K562 (cell line): ENCODE measurements around the gene PNPLA7. TPM values are rescaled to one million over a fixed set of nuclear protein-coding genes. Genes with fewer than 3 reads are reported as not detected.
A peak's percentile ranks its signal among the peaks of the same experiment; 100 is the strongest.

Experiments
- ATAC-seq: fragments of 200-7000 bp; cut with Tn5 transposase; 3 replicates; pipeline ENCODE4 v1.9.1; 2020; ENCODE audit warnings: moderate library complexity
- BruUV-seq: library from RNA; stranded (reverse); fragments of 400-500 nt; replicated peaks from 2 replicates; lab custom pipeline; 2021; lab: Mats Ljungman, UMichigan
- CTCF ChIA-PET: fragments of 300-600 bp; formaldehyde crosslinking; extraction: SDS; loops from one replicate; lab custom pipeline; 2021; ENCODE audit warnings: low intra/inter-chr PET ratio; lab: Yijun Ruan, JAX
- POLR2A ChIA-PET: fragments of 300-600, 350-650 bp; sonication (Branson Sonifier 250); formaldehyde crosslinking; extraction: SDS; loops from one replicate; lab custom pipeline; 2021; ENCODE audit warnings: antibody characterized with exemption, inconsistent platforms; lab: Yijun Ruan, JAX
- DNase-seq, 4 experiments: peaks; one replicate each; pipeline versions ENCODE4 v3.0.0 to v3.0.0-alpha.2; 2011 to 2018; ENCODE audit warnings: low spot score in 3 of 4, mixed read lengths in 3 of 4; ENCODE audit errors: extremely low read depth in 1 of 4
- FAIRE-seq: peaks from 2 replicates; lab custom pipeline; 2011; peaks lifted over from hg19 to GRCh38; lab: Jason Lieb, UNC
- H2AFZ ChIP-seq: 2 replicates; pipeline ENCODE4 v1.6.0; 2011; ENCODE audit warnings: low read depth, low read length, control low read depth, inconsistent platforms
- H3K27ac ChIP-seq: fragments of 200-600 bp; 3 replicates; pipeline ENCODE4 v1.8.0; 2011; ENCODE audit warnings: low read depth, mild to moderate bottlenecking, control low read depth, inconsistent platforms, low read length, moderate library complexity, mixed read lengths; ENCODE audit errors: extremely low read depth
- H3K27me3 ChIP-seq, 2 experiments: fragments of 300-600 bp in 1 of 2; 2 replicates in 1 of 2; 3 replicates in 1 of 2; pipeline versions ENCODE4 v1.6.0 to v1.8.0; 2011; ENCODE audit warnings: inconsistent platforms in 2 of 2, low read length in 2 of 2, mild to moderate bottlenecking in 1 of 2, mixed read lengths in 1 of 2, moderate library complexity in 1 of 2; ENCODE audit not compliant: control insufficient read depth in 2 of 2, insufficient read depth in 2 of 2
- H3K36me3 ChIP-seq: fragments of 300-600 bp; 3 replicates; pipeline ENCODE4 v1.8.0; 2011; ENCODE audit warnings: mild to moderate bottlenecking, low read length, inconsistent platforms; ENCODE audit not compliant: control insufficient read depth, insufficient read depth
- H3K4me1 ChIP-seq, 2 experiments: fragments of 200-600 bp in 1 of 2; replicated peaks in 1 of 2; 2 replicates in 1 of 2; 3 replicates in 1 of 2; pipeline versions ENCODE4 v1.5.1 to v1.8.0; 2011; ENCODE audit warnings: inconsistent platforms in 2 of 2, low read length in 2 of 2, mild to moderate bottlenecking in 1 of 2, mixed read lengths in 1 of 2, moderate library complexity in 1 of 2; ENCODE audit not compliant: control insufficient read depth in 2 of 2, insufficient read depth in 2 of 2
- H3K4me2 ChIP-seq: 2 replicates; pipeline ENCODE4 v1.6.1; 2011; ENCODE audit warnings: low read length, control low read depth, inconsistent platforms, mixed read lengths; ENCODE audit not compliant: insufficient read depth
- H3K4me3 ChIP-seq: fragments of 200-600 bp; sonication (generic), shearing (Covaris generic); 2 replicates; pipeline ENCODE4 v1.5.1; 2016; ENCODE audit warnings: control low read depth, inconsistent platforms
- H3K79me2 ChIP-seq: fragments of 200-600 bp; 3 replicates; pipeline ENCODE4 v1.8.0; 2011; ENCODE audit warnings: low read length, inconsistent platforms; ENCODE audit not compliant: control insufficient read depth, insufficient read depth
- H3K9ac ChIP-seq, 2 experiments: 2 replicates each; pipeline versions ENCODE4 v1.6.0 to v1.6.1; 2011; ENCODE audit warnings: low read depth in 2 of 2, low read length in 2 of 2, control low read depth in 1 of 2, inconsistent platforms in 1 of 2, mild to moderate bottlenecking in 1 of 2, mixed read lengths in 1 of 2; ENCODE audit not compliant: insufficient read depth in 1 of 2
- H3K9me1 ChIP-seq: one replicate; pipeline ENCODE4 v1.6.0; 2011; ENCODE audit warnings: inconsistent platforms, mild to moderate bottlenecking, low read length, moderate library complexity; ENCODE audit not compliant: control insufficient read depth, insufficient read depth
- H3K9me3 ChIP-seq: replicated peaks from 2 replicates; pipeline ENCODE4 v1.5.1; 2011; ENCODE audit warnings: low read depth, low read length, inconsistent platforms; ENCODE audit not compliant: control insufficient read depth, insufficient read depth
- H4K20me1 ChIP-seq: replicated peaks from 2 replicates; pipeline ENCODE4 v1.6.1; 2011; ENCODE audit warnings: low read length, inconsistent platforms, mixed read lengths; ENCODE audit not compliant: control insufficient read depth, insufficient read depth
- POU5F1 ChIP-seq: fragments of 150-350 bp; IDR thresholded peaks from 2 replicates; pipeline ENCODE4 v1.6.1; 2014; ENCODE audit warnings: borderline replicate concordance, low read length, low read depth, mild to moderate bottlenecking; ENCODE audit not compliant: partially characterized antibody
- XRCC4 ChIP-seq: IDR thresholded peaks from one replicate; pipeline ENCODE4 v1.6.1; 2011; ENCODE audit not compliant: insufficient read depth, insufficient read length; ENCODE audit errors: extremely low read depth
- ZNF3 ChIP-seq: fragments of 250-450 bp; sonication (Bioruptor Pico); IDR thresholded peaks from 2 replicates; pipeline ENCODE4 v1.5.0; 2021; ENCODE audit warnings: mild to moderate bottlenecking, moderate library complexity
- WGBS: fragments of 100-300 bp; shearing (Covaris generic); methylation state at CpG from one replicate; pipeline ENCODE4 v1.1.6; 2016; ENCODE audit warnings: low coverage, mixed read lengths; ENCODE audit not compliant: insufficient coverage; ENCODE audit errors: missing lambda C conversion rate; 5-methylcytosine and 5-hydroxymethylcytosine counted together
- in situ Hi-C: fragments of 300-500 bp; cut with MboI; formaldehyde crosslinking; loops from 4 replicates; pipeline ENCODE4 v1.15.0; 2018; ENCODE audit warnings: inconsistent platforms, mixed read lengths
- intact Hi-C: fragments of 100-400 bp; cut with micrococcal nuclease; formaldehyde crosslinking; loops from 2 replicates; pipeline ENCODE4 v1.14.2; 2022
- polyA plus RNA-seq, 8 experiments: library from polyadenylated mRNA; depleted of rRNA in 4 of 8; stranded (reverse) in 5 of 8; unstranded in 3 of 8; fragments of >200 nt; fragmentation: Nextera tagmentation in 2 of 8; fragmentation: Illumina TruSeq in 1 of 8; extraction: Ambion mirVana in 2 of 8; extraction: Trizol in 1 of 8; gene quantifications; 2 replicates each; pipeline versions ENCODE4 v1.2.1 to v1.2.3, GENCODE V29; 2011 to 2014; ENCODE audit warnings: inconsistent platforms in 1 of 8, missing spikeins in 1 of 8
- total RNA-seq, 7 experiments: library from RNA; depleted of rRNA in 6 of 7; stranded (reverse); fragments of >200 nt in 6 of 7; fragmentation: Illumina TruSeq in 2 of 7; extraction: Trizol in 2 of 7; gene quantifications; 2 replicates each; pipeline versions ENCODE4 v1.2.1 to v1.2.3, GENCODE V29; 2011 to 2021; ENCODE audit warnings: low replicate concordance in 1 of 7

PNPLA7 gene
- total and polyA plus RNA-seq, 9 of the 15 experiments (the other 6 are each of a cell fraction or from before 2014, with no cell fraction given): 0.01 to 0.85 (median 0.19) TPM; not detected in 1

- no TSS peak for BruUV-seq
- H3K9me1 ChIP-seq: no peaks in the 10 kb centered on the region
- no peaks in the 10 kb centered on the region for H4K20me1 ChIP-seq
- intact Hi-C loops: loop anchor here (2.0 kb wide), 1 partner anchor 32 kb away; no protein-coding TSS in a partner anchor
- peak overlapping the region; percentile 87; the same call in 2 of the 3 replicates for H3K27ac ChIP-seq
- TF ChIP-seq XRCC4 (no peak), POU5F1 (no peak), ZNF3 (CRISPR knock-in tag) (no peak)
- ATAC-seq (no peak), FAIRE-seq (no peak), DNase-seq (no peak)
- ChIA-PET POLR2A (interaction anchor here (0.7 kb wide), 1 partner anchor 8 kb away, joined by 3 read pairs; no protein-coding TSS in a partner anchor), CTCF (no interaction called here)
- H3K79me2 ChIP-seq: peaks cover 12% of the 10 kb centered on the region
- in situ Hi-C loops: no loop called here
- peak overlapping the region; percentile 46; the same call in 1 of the 2 replicates for H2AFZ ChIP-seq
- H3K9ac ChIP-seq: peak overlapping the region; percentile 1 to 97; a peak in 2 of 4 replicates
- no peak overlapping the region for H3K4me2 ChIP-seq
- no peaks in the 10 kb centered on the region for H3K27me3 ChIP-seq
- H3K9me3 ChIP-seq: no peaks in the 10 kb centered on the region
- H3K4me1 ChIP-seq: peaks cover 17 to 98% of the 10 kb centered on the region in 2 experiments
- no peak overlapping the region for H3K4me3 ChIP-seq
- peaks cover 24% of the 10 kb centered on the region; the same call in 1 of the 3 replicates for H3K36me3 ChIP-seq
- 82% methylated on average over 24 of the region's 31 CpGs for WGBS
Measured at GRCh38 chr9:137460363-137461315, 89.6 kb downstream of the PNPLA7 start.
